OCI-LY7 (cell line): Measurements from ENCODE around the gene NALF2. TPM values are rescaled to one million over a fixed set of nuclear protein-coding genes. Genes with fewer than 3 reads are reported as not detected.

Experiments
- BruUV-seq: library from RNA; stranded (reverse); fragments of 400-500 nt; replicated peaks from 2 replicates; lab custom pipeline; 2021; lab: Mats Ljungman, UMichigan
- CTCF ChIA-PET: fragments of 300-600 bp; sonication (Branson Sonifier 250); formaldehyde crosslinking; loops from one replicate; lab custom pipeline; 2022; ENCODE audit warnings: antibody characterized with exemption; ENCODE audit not compliant: unreplicated experiment; lab: Charles Lee
- POLR2A ChIA-PET: fragments of 300-600 bp; sonication (Branson Sonifier 250); formaldehyde crosslinking; loops from one replicate; lab custom pipeline; 2022; ENCODE audit warnings: antibody characterized with exemption; lab: Charles Lee
- DNase-seq: peaks from one replicate; pipeline ENCODE4 v3.0.0-alpha.2; 2015; ENCODE audit warnings: low spot score
- H2AFZ ChIP-seq: fragments of 200-600 bp; sonication (generic), shearing (Covaris generic); 2 replicates; pipeline ENCODE4 v1.6.1; 2014; ENCODE audit warnings: mild to moderate bottlenecking, antibody characterized with exemption, low read length, moderate library complexity
- H3K27ac ChIP-seq: fragments of 200-600 bp; sonication (generic); 2 replicates; pipeline ENCODE4 v1.5.1; 2014; ENCODE audit warnings: mixed run types, low read depth, mild to moderate bottlenecking, moderate library complexity, low read length, inconsistent platforms; ENCODE audit not compliant: poor library complexity, severe bottlenecking
- H3K36me3 ChIP-seq: fragments of 200-600 bp; sonication (generic); 2 replicates; pipeline ENCODE4 v1.6.1; 2014; ENCODE audit warnings: mild to moderate bottlenecking, antibody characterized with exemption, low read length, moderate library complexity, mixed read lengths; ENCODE audit not compliant: insufficient read depth
- H3K4me1 ChIP-seq: fragments of 200-600 bp; sonication (generic); 2 replicates; pipeline ENCODE4 v1.5.1; 2014; ENCODE audit warnings: mild to moderate bottlenecking, low read length; ENCODE audit not compliant: insufficient read depth, poor library complexity, severe bottlenecking
- H3K4me2 ChIP-seq: fragments of 200-600 bp; sonication (generic); 2 replicates; pipeline ENCODE4 v1.6.1; 2014; ENCODE audit warnings: mild to moderate bottlenecking, low read length
- H3K4me3 ChIP-seq: fragments of 200-600 bp; sonication (generic); 2 replicates; pipeline ENCODE4 v1.5.1; 2014; ENCODE audit warnings: mild to moderate bottlenecking, low read depth, low read length; ENCODE audit not compliant: poor library complexity, severe bottlenecking
- H3K79me2 ChIP-seq: fragments of 200-600 bp; sonication (generic); 2 replicates; pipeline ENCODE4 v1.6.1; 2016; ENCODE audit warnings: low read depth, mild to moderate bottlenecking, low read length, moderate library complexity, mixed read lengths; ENCODE audit not compliant: insufficient read depth
- H3K9me2 ChIP-seq: fragments of 200-600 bp; sonication (generic); 2 replicates; pipeline ENCODE4 v1.6.1; 2016; ENCODE audit warnings: mild to moderate bottlenecking, low read length, mixed read lengths; ENCODE audit not compliant: insufficient read depth
- H3K9me3 ChIP-seq: fragments of 200-600 bp; sonication (generic); 2 replicates; pipeline ENCODE4 v1.6.1; 2014; ENCODE audit warnings: mild to moderate bottlenecking, mixed run types, low read length, mixed read lengths
- H4K20me1 ChIP-seq: fragments of 200-600 bp; sonication (generic); 2 replicates; pipeline ENCODE4 v1.6.1; 2014; ENCODE audit warnings: mild to moderate bottlenecking, antibody characterized with exemption, low read length, moderate library complexity, mixed read lengths; ENCODE audit not compliant: insufficient read depth
- CTCF ChIP-seq: fragments of 200-600 bp; sonication (generic); conservative IDR thresholded peaks from 2 replicates; pipeline ENCODE4 v1.5.1; 2014; ENCODE audit warnings: mild to moderate bottlenecking, antibody characterized with exemption, low read length, moderate library complexity, mixed read lengths
- EZH2phosphoT487 ChIP-seq: fragments of 200-600 bp; sonication (generic); IDR thresholded peaks from 2 replicates; pipeline ENCODE4 v1.6.1; 2018; ENCODE audit warnings: low read depth, borderline replicate concordance, mild to moderate bottlenecking, mixed run types, antibody characterized with exemption, low read length, moderate library complexity, mixed read lengths
- intact Hi-C: fragments of 100-400 bp; cut with micrococcal nuclease; formaldehyde crosslinking; loops from one replicate; pipeline ENCODE4 v1.10.0; 2022; ENCODE audit not compliant: unreplicated experiment
- total RNA-seq, 2 experiments: library from RNA; depleted of rRNA in 1 of 2; stranded (reverse); fragments of >200 nt in 1 of 2; shearing (Covaris generic) in 1 of 2; gene quantifications; 2 replicates each; pipeline ENCODE4 v1.2.3, GENCODE V29; 2014 to 2022

The NALF2 gene
- total RNA-seq, 2 experiments from 2014 or later: 3.3 to 7.7 TPM

DNA sequence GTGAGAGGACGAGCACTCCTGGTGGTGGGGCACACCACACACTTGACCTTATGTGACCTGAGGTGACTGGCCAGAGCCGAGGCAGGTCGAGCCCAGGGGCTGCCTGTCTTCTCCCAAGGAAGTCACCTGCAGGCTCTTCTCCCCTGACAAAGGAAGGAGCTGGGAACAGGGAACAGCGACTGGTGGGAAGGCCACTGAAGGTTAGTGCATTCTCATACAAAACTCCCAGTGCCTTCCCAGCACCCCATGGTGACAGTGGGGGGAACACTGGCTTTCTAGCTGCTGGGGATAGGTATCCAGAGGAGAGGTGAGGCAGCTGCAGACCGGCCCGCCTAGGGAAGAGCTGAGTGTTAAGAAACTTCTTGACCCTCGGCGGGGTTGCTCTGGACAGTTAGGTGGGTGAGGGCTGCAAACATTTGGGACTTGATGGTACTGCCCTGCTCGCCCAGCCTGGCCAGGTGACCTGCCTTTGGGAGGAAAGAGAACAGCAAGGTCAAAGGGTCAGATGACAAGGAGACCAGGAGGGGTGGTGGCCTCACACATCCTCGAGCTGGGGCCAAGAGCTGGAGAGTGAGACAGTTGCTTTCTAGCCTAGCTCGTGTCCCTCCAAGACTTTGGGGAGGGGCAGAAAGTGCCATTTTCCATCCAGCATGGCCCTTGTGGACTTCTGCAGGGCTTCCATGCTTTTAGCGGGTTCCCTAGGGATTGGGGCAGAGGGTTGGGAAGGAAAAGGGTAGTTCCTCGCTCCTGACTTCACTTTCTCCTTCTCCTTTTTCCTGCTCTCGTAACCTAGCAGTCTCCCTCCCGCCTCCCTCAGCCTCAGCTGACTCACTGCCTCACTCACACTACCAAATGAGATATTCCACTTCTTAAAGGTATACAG is 2.7 kb downstream of the NALF2 start:
- Histone ChIP-seq H4K20me1 (peaks cover 4% of the 10 kb centered on the region; the same call in 1 of the 2 replicates), H3K9me2 (no peaks in the 10 kb centered on the region), H3K9me3 (no peaks in the 10 kb centered on the region), H3K4me2 (peak overlapping the region; percentile 89), H2AFZ (no peak overlapping the region), H3K4me1 (peaks cover 51% of the 10 kb centered on the region), H3K27ac (peak overlapping the region; percentile 66), H3K79me2 (peaks cover 46% of the 10 kb centered on the region; the same call in 1 of the 2 replicates), H3K4me3 (peak overlapping the region; percentile 84), H3K36me3 (peaks cover 18% of the 10 kb centered on the region)
- intact Hi-C loops: no loop called here
- peak; percentile 15 for DNase-seq
- ChIA-PET POLR2A (no interaction called here), CTCF (no interaction called here)
- no peak for TF ChIP-seq EZH2phosphoT487
- no peak for TF ChIP-seq CTCF
- no TSS peak for BruUV-seq

DNA sequence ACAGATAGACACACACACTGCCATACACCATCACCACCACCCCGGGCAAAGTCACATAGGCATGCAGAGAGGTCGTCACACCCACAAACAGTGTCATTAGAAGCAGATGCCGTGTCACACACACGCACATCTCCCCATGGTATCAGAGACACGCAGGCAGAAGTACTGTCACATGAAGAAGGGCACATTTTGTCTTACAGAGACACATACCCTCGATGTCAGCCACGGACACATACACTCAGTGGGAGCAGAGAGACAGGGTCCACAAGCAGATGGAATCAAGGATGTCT is 3.3 kb downstream of the NALF2 start:
- Histone ChIP-seq H3K9me3 (no peaks in the 10 kb centered on the region), H3K27ac (peak overlapping the region; percentile 66), H3K4me1 (peaks cover 51% of the 10 kb centered on the region), H3K4me2 (peak overlapping the region; percentile 89), H3K4me3 (peak overlapping the region; percentile 84), H2AFZ (no peak overlapping the region), H3K79me2 (peaks cover 46% of the 10 kb centered on the region; the same call in 1 of the 2 replicates), H3K36me3 (peaks cover 24% of the 10 kb centered on the region), H3K9me2 (no peaks in the 10 kb centered on the region), H4K20me1 (peaks cover 4% of the 10 kb centered on the region; the same call in 1 of the 2 replicates)
- no peak for TF ChIP-seq CTCF
- no peak for TF ChIP-seq EZH2phosphoT487
- CTCF ChIA-PET: no interaction called here
- POLR2A ChIA-PET: no interaction called here
- DNase-seq: peak; percentile 9
- no TSS peak for BruUV-seq
- intact Hi-C loops: no loop called here

- no peak for DNase-seq
- peak overlapping the region; percentile 84 for H3K4me3 ChIP-seq
- BruUV-seq: no TSS peak
- CTCF ChIA-PET: no interaction called here
- H2AFZ ChIP-seq: no peak overlapping the region
- peaks cover 4% of the 10 kb centered on the region; the same call in 1 of the 2 replicates for H4K20me1 ChIP-seq
- peak overlapping the region; percentile 66 for H3K27ac ChIP-seq
- H3K36me3 ChIP-seq: peaks cover 34% of the 10 kb centered on the region
- H3K4me1 ChIP-seq: peaks cover 48% of the 10 kb centered on the region
- intact Hi-C loops: no loop called here
- H3K9me3 ChIP-seq: no peaks in the 10 kb centered on the region
- no peaks in the 10 kb centered on the region for H3K9me2 ChIP-seq
- POLR2A ChIA-PET: interaction anchor here (1.0 to 1.6 kb wide), 3 partner anchors 10 to 625 kb away, joined by 3 to 4 read pairs (median 3); partner anchors contain the start of gene IGBP1
- peak overlapping the region; percentile 89 for H3K4me2 ChIP-seq
- TF ChIP-seq CTCF (no peak), EZH2phosphoT487 (no peak)
- H3K79me2 ChIP-seq: peaks cover 46% of the 10 kb centered on the region; the same call in 1 of the 2 replicates
Observed at GRCh38 chrX:69508610-69509009, 4.5 kb downstream of the NALF2 start.
